Sigmoid colon (tissue), 7 donors: ENCODE measurements around the gene TRMT61A. TPM values are rescaled to one million over a fixed set of nuclear protein-coding genes. Genes with fewer than 3 reads are reported as not detected.
A peak's percentile ranks its signal among the peaks of the same experiment; 100 is the strongest.

ENCODE experiments used
- DNase-seq: peaks from one replicate; pipeline ENCODE4 v3.0.0-alpha.2; 2019
- H3K27ac ChIP-seq, 4 donors: fragments of 200-600 bp; sonication (generic); one replicate each; pipeline ENCODE4 v1.5.1; 2016 to 2019; ENCODE audit warnings: mild to moderate bottlenecking in 1 of 4
- H3K27me3 ChIP-seq, 3 donors: fragments of 200-600 bp; sonication (generic); one replicate each; pipeline ENCODE4 v1.5.1; 2019; ENCODE audit warnings: mild to moderate bottlenecking in 1 of 3
- H3K36me3 ChIP-seq, 4 donors: fragments of 200-600 bp; sonication (generic); one replicate each; pipeline ENCODE4 v1.5.1; 2016 to 2019
- H3K4me1 ChIP-seq, 4 donors: fragments of 200-600 bp; sonication (generic); one replicate each; pipeline ENCODE4 v1.5.1; 2017 to 2019
- H3K4me3 ChIP-seq, 4 donors: fragments of 200-600 bp; sonication (generic); one replicate each; pipeline ENCODE4 v1.5.1; 2017 to 2019; ENCODE audit warnings: mild to moderate bottlenecking in 2 of 4, moderate library complexity in 1 of 4
- H3K9me3 ChIP-seq, 4 donors: fragments of 200-600 bp in 3 of 4; sonication (generic) in 3 of 4; one replicate each; pipeline versions ENCODE4 v1.5.1 to v1.6.1; 2013 to 2019
- EP300 ChIP-seq, 4 donors: sonication (generic); formaldehyde crosslinking; IDR thresholded peaks; one replicate each; pipeline ENCODE4 v1.6.1; 2017; ENCODE audit warnings: antibody characterized with exemption in 4 of 4
- POLR2A ChIP-seq, 2 donors: fragments of 450-650 bp; IDR thresholded peaks; one replicate each; pipeline ENCODE4 v1.6.1; 2016; ENCODE audit warnings: antibody characterized with exemption in 2 of 2, mild to moderate bottlenecking in 2 of 2, moderate library complexity in 2 of 2
- POLR2AphosphoS5 ChIP-seq, 4 donors: sonication (generic); formaldehyde crosslinking; IDR thresholded peaks; one replicate each; pipeline ENCODE4 v1.6.1; 2017; ENCODE audit warnings: antibody characterized with exemption in 4 of 4
- WGBS, 2 donors: extraction: QIAGEN DNeasy Blood & Tissue Kit; methylation state at CpG; one replicate each; pipeline ENCODE4 v1.1.7; 2013; 5-methylcytosine and 5-hydroxymethylcytosine counted together
- intact Hi-C: fragments of 100-400 bp; cut with DNase I; formaldehyde crosslinking; loops from one replicate; pipeline ENCODE4 v1.15.1; 2023
- polyA plus RNA-seq, 3 donors: library from polyadenylated mRNA; stranded (reverse); fragments of 200-250 nt; gene quantifications; one replicate each; pipeline ENCODE4 v1.2.3, GENCODE V29; 2013
- total RNA-seq, 4 donors: library from RNA; depleted of rRNA; stranded (reverse); fragments of >200 nt; gene quantifications; one replicate each; pipeline ENCODE4 v1.1.0, GENCODE V29; 2016
- TF ChIP-seq, protein P1 (sequence below), 4 experiments: fragments of 450-650 bp in 3 of 4; fragments of 200-600 bp in 1 of 4; IDR thresholded peaks; one replicate each; pipeline ENCODE4 v1.5.1; 2016 to 2019; ENCODE audit warnings: antibody characterized with exemption in 4 of 4, mild to moderate bottlenecking in 3 of 4, moderate library complexity in 2 of 4
- donor health status: healthy with polysubstance abuse.
- donor health status: Bipolar disorder and iron deficiency.
- donor health status: healthy.

Gene TRMT61A
- total and polyA plus RNA-seq, 7 donors, result 4.2 to 27.2 (median 20.2) TPM

DNA sequence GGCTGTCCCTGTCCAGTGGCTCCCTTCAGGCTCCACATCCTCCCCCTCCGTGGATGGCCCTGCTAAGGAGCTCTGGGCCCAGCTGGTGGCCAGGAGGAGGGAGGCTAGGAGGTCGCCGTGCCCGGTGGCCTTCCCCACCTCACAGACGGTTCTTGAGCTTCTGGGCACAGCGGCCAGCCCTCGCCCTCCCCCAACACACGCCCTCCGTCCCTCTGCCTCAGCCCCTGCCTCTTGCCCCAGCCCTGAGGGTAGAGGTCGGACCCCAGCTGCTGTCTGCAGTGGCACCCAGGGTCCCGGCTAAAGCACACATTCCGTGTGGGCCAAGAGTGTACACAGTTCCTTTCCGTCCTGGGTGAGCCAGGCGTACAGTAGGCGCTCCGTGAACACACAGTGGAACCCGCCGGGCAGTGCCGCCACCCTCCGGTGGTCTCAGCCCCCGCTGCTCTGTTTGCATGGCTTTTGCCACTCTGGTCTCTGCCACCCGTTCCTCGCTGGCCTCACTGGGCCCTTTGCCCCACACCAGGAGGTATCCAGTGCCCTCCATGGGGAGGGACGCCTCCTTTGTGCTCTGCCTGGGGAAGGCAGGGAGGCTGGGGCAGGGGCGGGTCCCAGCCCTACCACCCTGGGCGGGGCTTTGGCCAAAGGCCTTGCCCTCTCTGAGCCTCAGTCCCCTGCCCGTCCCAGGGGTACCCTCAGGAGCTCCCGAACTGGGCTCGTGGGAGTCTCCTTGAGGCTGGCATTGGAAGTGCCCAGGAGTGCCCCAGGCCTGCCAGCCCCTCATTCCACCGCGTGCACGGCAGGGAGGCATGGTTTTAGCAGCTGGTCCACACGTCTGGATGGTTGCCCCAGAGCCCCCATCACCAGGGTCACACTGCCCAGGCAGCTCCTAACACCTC lies 13.0 kb downstream of the TRMT61A start:
- Histone ChIP-seq H3K36me3 (no peaks in the 10 kb centered on the region), H3K4me3 (peak overlapping the region in 2 of 4 donors; percentile 5 to 11), H3K4me1 (peaks cover 0 to 98% (median 92%) of the 10 kb centered on the region in 4 donors), H3K27me3 (no peaks in the 10 kb centered on the region), H3K9me3 (no peaks in the 10 kb centered on the region), H3K27ac (peak overlapping the region; percentile 92 to 98 (median 94))
- TF ChIP-seq, protein P1, sequence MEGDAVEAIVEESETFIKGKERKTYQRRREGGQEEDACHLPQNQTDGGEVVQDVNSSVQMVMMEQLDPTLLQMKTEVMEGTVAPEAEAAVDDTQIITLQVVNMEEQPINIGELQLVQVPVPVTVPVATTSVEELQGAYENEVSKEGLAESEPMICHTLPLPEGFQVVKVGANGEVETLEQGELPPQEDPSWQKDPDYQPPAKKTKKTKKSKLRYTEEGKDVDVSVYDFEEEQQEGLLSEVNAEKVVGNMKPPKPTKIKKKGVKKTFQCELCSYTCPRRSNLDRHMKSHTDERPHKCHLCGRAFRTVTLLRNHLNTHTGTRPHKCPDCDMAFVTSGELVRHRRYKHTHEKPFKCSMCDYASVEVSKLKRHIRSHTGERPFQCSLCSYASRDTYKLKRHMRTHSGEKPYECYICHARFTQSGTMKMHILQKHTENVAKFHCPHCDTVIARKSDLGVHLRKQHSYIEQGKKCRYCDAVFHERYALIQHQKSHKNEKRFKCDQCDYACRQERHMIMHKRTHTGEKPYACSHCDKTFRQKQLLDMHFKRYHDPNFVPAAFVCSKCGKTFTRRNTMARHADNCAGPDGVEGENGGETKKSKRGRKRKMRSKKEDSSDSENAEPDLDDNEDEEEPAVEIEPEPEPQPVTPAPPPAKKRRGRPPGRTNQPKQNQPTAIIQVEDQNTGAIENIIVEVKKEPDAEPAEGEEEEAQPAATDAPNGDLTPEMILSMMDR (IDR thresholded peaks at IDR 0.05), result peak in 3 of 4 experiments; percentile 27 to 45 (median 29)
- TF ChIP-seq EP300 (IDR thresholded peaks at IDR 0.05), result no peak
- TF ChIP-seq POLR2A (IDR thresholded peaks at IDR 0.05), result peak in 1 of 2 donors; percentile 17
- peak in 2 of 4 donors; percentile 7 to 25 for TF ChIP-seq POLR2AphosphoS5 (IDR thresholded peaks at IDR 0.05)
- WGBS, 2 donors, result 54 to 70% methylated on average over 33 of the region's 33 CpGs
- peak; percentile 83 for DNase-seq
- intact Hi-C loops, result no loop called here

DNA sequence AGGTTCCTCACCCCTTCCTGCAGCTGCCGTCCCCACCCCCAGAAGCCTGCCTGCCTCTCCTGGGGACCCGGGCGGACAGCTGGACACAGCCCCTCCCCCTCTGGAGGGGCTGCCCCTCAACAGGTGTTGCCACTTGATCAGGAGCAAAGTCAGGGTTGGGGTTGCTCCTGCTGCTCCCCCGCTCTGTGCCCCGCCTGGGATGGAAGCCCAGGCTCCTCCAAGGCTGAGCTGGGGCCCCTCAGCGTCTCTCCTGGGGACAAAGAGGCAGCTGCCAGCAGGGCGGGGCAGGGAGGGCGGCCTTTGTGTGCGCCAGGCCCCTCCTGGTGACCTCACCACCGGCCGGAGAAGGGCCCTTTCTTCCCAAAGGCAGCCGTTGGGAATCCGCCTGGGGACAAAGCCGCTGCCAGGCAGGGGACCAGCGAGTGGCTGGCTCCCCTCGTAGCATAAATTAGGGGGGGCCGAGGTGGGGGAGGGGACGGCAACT lies 13.7 kb downstream of the TRMT61A start:
- WGBS, 2 donors, result 10 to 31% methylated on average over 18 of the region's 18 CpGs
- H3K4me3 ChIP-seq, result peak overlapping the region in 2 of 4 donors; percentile 5 to 11

DNA sequence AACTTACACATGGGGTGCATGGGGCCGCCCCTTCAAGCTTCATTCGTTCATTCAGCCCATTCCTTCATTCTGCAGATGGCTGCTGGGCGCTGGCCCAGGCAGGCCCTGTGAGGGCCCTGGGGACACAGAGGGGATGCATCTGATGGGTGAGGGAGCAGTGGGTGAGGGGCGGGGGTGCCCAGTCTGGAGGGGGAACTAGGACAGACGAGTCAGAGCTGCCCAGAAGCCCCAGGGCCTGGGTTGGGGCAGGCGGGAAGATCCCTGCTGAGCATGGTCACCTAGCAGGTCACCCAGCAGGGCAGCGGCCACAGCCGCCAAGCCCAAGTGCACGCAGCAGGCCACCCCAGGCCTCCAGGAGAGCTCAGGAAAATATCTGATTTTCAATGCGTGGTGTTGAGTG lies 14.1 kb downstream of the TRMT61A start:
- Histone ChIP-seq H3K27me3 (no peaks in the 10 kb centered on the region), H3K4me1 (peaks cover 0 to 93% (median 90%) of the 10 kb centered on the region in 4 donors), H3K4me3 (no peak overlapping the region), H3K36me3 (no peaks in the 10 kb centered on the region), H3K9me3 (no peaks in the 10 kb centered on the region), H3K27ac (peak overlapping the region; percentile 92 to 98 (median 94))
- no peak for TF ChIP-seq POLR2A (IDR thresholded peaks at IDR 0.05)
- TF ChIP-seq POLR2AphosphoS5 (IDR thresholded peaks at IDR 0.05), result no peak
- TF ChIP-seq EP300 (IDR thresholded peaks at IDR 0.05), result no peak
- TF ChIP-seq, protein P1 (IDR thresholded peaks at IDR 0.05), result no peak
- no peak for DNase-seq
- WGBS, 2 donors, result 76 to 80% methylated on average over 10 of the region's 10 CpGs
- intact Hi-C loops, result no loop called here

More for the DNA sequence above, 13.7 kb downstream of the TRMT61A start:
- peak; percentile 86 for DNase-seq
- intact Hi-C loops, result no loop called here
- peak overlapping the region; percentile 92 to 98 (median 94) for H3K27ac ChIP-seq
- TF ChIP-seq POLR2A (IDR thresholded peaks at IDR 0.05), result no peak
- peak in 2 of 4 donors; percentile 25 to 46 for TF ChIP-seq POLR2AphosphoS5 (IDR thresholded peaks at IDR 0.05)
- TF ChIP-seq, protein P1 (IDR thresholded peaks at IDR 0.05), result no peak
- TF ChIP-seq EP300 (IDR thresholded peaks at IDR 0.05), result no peak
- peaks cover 0 to 96% (median 93%) of the 10 kb centered on the region in 4 donors for H3K4me1 ChIP-seq
- H3K9me3 ChIP-seq, result no peaks in the 10 kb centered on the region
- no peaks in the 10 kb centered on the region for H3K27me3 ChIP-seq
- H3K36me3 ChIP-seq, result no peaks in the 10 kb centered on the region

DNA sequence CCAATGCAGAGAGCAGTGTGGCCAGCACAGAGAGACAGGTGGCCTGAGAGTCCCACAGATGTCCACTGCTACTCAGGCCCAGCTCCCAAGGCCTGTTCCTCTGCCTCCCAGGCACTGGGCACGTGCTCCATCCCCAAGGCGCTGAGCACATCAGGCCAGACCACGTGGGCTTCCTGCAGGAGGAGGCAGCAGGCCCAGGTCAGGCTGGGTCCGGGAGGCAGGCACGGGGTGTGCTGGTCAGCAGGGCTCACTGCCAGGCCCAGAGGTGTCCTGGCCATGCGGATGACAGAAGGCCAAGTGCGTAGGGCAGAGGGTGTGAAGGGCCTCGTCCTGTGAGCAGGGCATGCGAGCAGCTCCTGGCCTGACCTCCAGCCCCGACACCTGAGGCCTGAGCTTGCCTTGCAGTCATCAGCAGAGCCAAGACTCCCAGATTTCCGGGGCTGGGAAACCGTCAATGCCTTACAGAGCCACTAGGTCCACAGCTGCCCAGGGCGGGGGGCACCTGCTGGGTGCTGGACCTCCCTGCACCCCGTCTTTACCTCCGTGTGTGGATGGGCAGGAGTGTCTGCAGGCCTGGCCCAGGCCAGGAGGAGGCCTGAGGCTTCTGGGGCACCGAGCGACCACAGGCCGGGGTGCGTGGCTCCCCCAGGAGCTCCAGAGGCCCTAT lies 14.9 kb downstream of the TRMT61A start:
- DNase-seq, result peak; percentile 84
- no peaks in the 10 kb centered on the region for H3K27me3 ChIP-seq
- TF ChIP-seq POLR2A (IDR thresholded peaks at IDR 0.05) (no peak), POLR2AphosphoS5 (IDR thresholded peaks at IDR 0.05) (peak in 3 of 4 donors; percentile 30 to 41 (median 38)), EP300 (IDR thresholded peaks at IDR 0.05) (no peak)
- TF ChIP-seq, protein P1 (IDR thresholded peaks at IDR 0.05), result peak in 1 of 4 experiments; percentile 16
- peak overlapping the region; percentile 92 to 98 (median 94) for H3K27ac ChIP-seq
- H3K9me3 ChIP-seq, result no peaks in the 10 kb centered on the region
- H3K36me3 ChIP-seq, result no peaks in the 10 kb centered on the region
- intact Hi-C loops, result no loop called here
- 68 to 83% methylated on average over 19 of the region's 19 CpGs for WGBS, 2 donors
- peak overlapping the region in 1 of 4 donors; percentile 3 for H3K4me3 ChIP-seq
- H3K4me1 ChIP-seq, result peaks cover 0 to 93% (median 90%) of the 10 kb centered on the region in 4 donors
